Heart right ventricle (tissue), 16 donors: ENCODE results near the gene LYPD6B. TPM values are rescaled to one million over a fixed set of nuclear protein-coding genes. Genes with fewer than 3 reads are reported as not detected.

ENCODE experiments used
- ATAC-seq, 8 donors: fragments of 200-7000 bp; cut with Tn5 transposase; one replicate each; pipeline ENCODE4 v1.9.1; 2020; ENCODE audit warnings: mild to moderate bottlenecking in 8 of 8, moderate library complexity in 8 of 8, moderate number of reproducible peaks in 1 of 8
- DNase-seq, 2 donors: peaks; one replicate each; pipeline ENCODE4 v3.0.0-alpha.2; 2020
- H3K27ac ChIP-seq, 10 donors: fragments of 200-600 bp; sonication (generic) in 2 of 10; one replicate each; pipeline versions ENCODE4 v1.5.0 to v1.8.0; 2020 to 2022; ENCODE audit warnings: mild to moderate bottlenecking in 3 of 10
- H3K27me3 ChIP-seq, 7 donors: fragments of 200-600 bp; one replicate each; pipeline ENCODE4 v1.8.0; 2021 to 2022; ENCODE audit warnings: mild to moderate bottlenecking in 2 of 7
- H3K36me3 ChIP-seq, 9 donors: fragments of 200-600 bp; sonication (generic) in 1 of 9; one replicate each; pipeline versions ENCODE4 v1.5.0 to v1.8.0; 2020 to 2022; ENCODE audit warnings: mild to moderate bottlenecking in 2 of 9
- H3K4me1 ChIP-seq, 9 donors: fragments of 200-600 bp; sonication (generic) in 1 of 9; one replicate each; pipeline versions ENCODE4 v1.5.0 to v1.8.0; 2020 to 2022; ENCODE audit warnings: mild to moderate bottlenecking in 4 of 9
- H3K4me3 ChIP-seq, 10 donors: fragments of 200-600 bp; sonication (generic) in 2 of 10; one replicate each; pipeline versions ENCODE4 v1.5.0 to v1.8.0; 2020 to 2022; ENCODE audit warnings: mild to moderate bottlenecking in 7 of 10, moderate library complexity in 2 of 10
- H3K9me3 ChIP-seq, 11 donors: fragments of 200-600 bp in 10 of 11; sonication (generic) in 2 of 11; one replicate each; pipeline versions ENCODE4 v1.5.0 to v1.8.0; 2013 to 2022; ENCODE audit warnings: mild to moderate bottlenecking in 2 of 11, control low read depth in 1 of 11, moderate library complexity in 1 of 11
- CTCF ChIP-seq, 9 donors: fragments of 200-600 bp; sonication (generic) in 2 of 9; IDR thresholded peaks; one replicate each; pipeline versions ENCODE4 v1.5.0 to v1.8.0; 2021 to 2022; ENCODE audit warnings: antibody characterized with exemption in 9 of 9, mild to moderate bottlenecking in 5 of 9, moderate library complexity in 1 of 9
- WGBS, 2 donors: extraction: QIAGEN DNeasy Blood & Tissue Kit; methylation state at CpG; one replicate each; pipeline ENCODE4 v1.1.7; 2013; ENCODE audit warnings: inconsistent platforms in 1 of 2; 5-methylcytosine and 5-hydroxymethylcytosine counted together
- intact Hi-C, 10 donors: fragments of 100-400 bp; cut with DNase I; formaldehyde crosslinking; loops; one replicate each; pipeline versions ENCODE4 v1.11.1 to v1.14.2; 2022
- polyA plus RNA-seq, 2 donors: library from polyadenylated mRNA; stranded (reverse); fragments of 200-250 nt; gene quantifications; one replicate each; pipeline ENCODE4 v1.2.3, GENCODE V29; 2013
- total RNA-seq, 10 donors: library from RNA; stranded (reverse); fragmentation: NEBNext Ultra II Directional in 3 of 10; extraction: Animal tissue kit (Norgen Biotek cat#: 25700) in 3 of 10; gene quantifications; one replicate each; pipeline versions ENCODE4 v1.2.1 to v1.2.4, GENCODE V29; 2021 to 2023
- donor health status: Arrhythmogenic right ventricular cardiomyopathy.
- donor health status: ischemic (EF 13 %, LVEDD 7.1; RV severe dilation, severe dysfunction).
- donor health status: healthy with polysubstance abuse.
- donor health status: DM: no; HTN: yes; CAD: no.
- donor health status: DM: no; HTN: no; CAD: no.
- donor health status: ischemic (EF 25% LVEDD 6.9; RV normal size, moderate dysfunction).
- donor health status: ischemic (EF 25% LVEDD 5.7; RV mildly dilated, moderate dysfunction).
- donor health status: healthy.
- donor health status: DM: yes; HTN: yes; CAD: no.
- donor health status: Ischemic cardiomyopathy.
- donor health status: ischemic (EF 35%, LVEDD 5.7; RV mildly dilated, moderate dysfunction).
- donor health status: nonischemic (EF 11% LVEDD 7.7; RV severe dilation, severe dysfunction).
- donor health status: DM: yes; HTN: yes; CAD: no.
- donor health status: PGD.
- donor health status: ischemic (EF 29% LVEDD 5.4; RV normal size, mild dysfunction).
- donor health status: nonischemic (EF 23%, LVEDD 6.1; RV moderate dilation, normal function).

Gene LYPD6B
- total and polyA plus RNA-seq, 12 donors = 0.21 TPM; not detected in 11

- TF ChIP-seq CTCF (IDR thresholded peaks at IDR 0.05) = no peak
- no peaks in the 10 kb centered on the region for H3K36me3 ChIP-seq
- DNase-seq (no peak), ATAC-seq (no peak)
- 47 to 48% methylated on average over 8 of the region's 8 CpGs for WGBS, 2 donors
- no peak overlapping the region for H3K4me3 ChIP-seq
- peaks cover 0 to 11% (median 0%) of the 10 kb centered on the region in 7 donors for H3K27me3 ChIP-seq
- H3K9me3 ChIP-seq = no peaks in the 10 kb centered on the region
- intact Hi-C loops = no loop called here
- H3K4me1 ChIP-seq = peaks cover 0 to 15% (median 0%) of the 10 kb centered on the region in 9 donors
- H3K27ac ChIP-seq = no peak overlapping the region
Observed at GRCh38 chr2:149160701-149161217, 122.3 kb downstream of the LYPD6B start.

- ATAC-seq = no peak
- WGBS, 2 donors = 47 to 63% methylated on average over 5 of the region's 5 CpGs
- peaks cover 0 to 11% (median 0%) of the 10 kb centered on the region in 7 donors for H3K27me3 ChIP-seq
- no peak for TF ChIP-seq CTCF (IDR thresholded peaks at IDR 0.05)
- H3K4me3 ChIP-seq = no peak overlapping the region
- no peak overlapping the region for H3K27ac ChIP-seq
- intact Hi-C loops = no loop called here
- H3K4me1 ChIP-seq = peaks cover 0 to 15% (median 0%) of the 10 kb centered on the region in 9 donors
- no peaks in the 10 kb centered on the region for H3K9me3 ChIP-seq
- DNase-seq = no peak
- H3K36me3 ChIP-seq = no peaks in the 10 kb centered on the region
Observed at GRCh38 chr2:149161481-149162225, 123.2 kb downstream of the LYPD6B start.

GRCh38 chr2:149164296-149164695 lies 125.8 kb downstream of the LYPD6B start:
- intact Hi-C loops = no loop called here
- no peak for DNase-seq

GRCh38 chr2:149164827-149165226 lies 126.3 kb downstream of the LYPD6B start:
- no peak for ATAC-seq
- Histone ChIP-seq H3K27me3 (peaks cover 0 to 8% (median 0%) of the 10 kb centered on the region in 7 donors), H3K36me3 (no peaks in the 10 kb centered on the region), H3K27ac (no peak overlapping the region), H3K9me3 (no peaks in the 10 kb centered on the region), H3K4me3 (no peak overlapping the region), H3K4me1 (peaks cover 0 to 15% (median 0%) of the 10 kb centered on the region in 9 donors)
- DNase-seq = no peak
- TF ChIP-seq CTCF (IDR thresholded peaks at IDR 0.05) = no peak
- intact Hi-C loops = no loop called here

More at GRCh38 chr2:149164296-149164695, 125.8 kb downstream of the LYPD6B start:
- Histone ChIP-seq H3K36me3 (no peaks in the 10 kb centered on the region), H3K4me3 (no peak overlapping the region), H3K27me3 (peaks cover 0 to 8% (median 0%) of the 10 kb centered on the region in 7 donors), H3K4me1 (peaks cover 0 to 15% (median 0%) of the 10 kb centered on the region in 9 donors), H3K27ac (no peak overlapping the region), H3K9me3 (no peaks in the 10 kb centered on the region)
- 69 to 73% methylated on average over 1 of the region's 1 CpG for WGBS, 2 donors
- no peak for ATAC-seq
- no peak for TF ChIP-seq CTCF (IDR thresholded peaks at IDR 0.05)
